GM21423 (cell line): ENCODE results near the gene GPR39.

Experiments
- ATAC-seq: cut with Tn5 transposase; IDR thresholded peaks from one replicate; pipeline ENCODE4 v1.9.1; 2021; ENCODE audit warnings: mild to moderate bottlenecking, moderate library complexity; ENCODE audit not compliant: unreplicated experiment

GPR39 gene

GRCh38 chr2:132559921-132560320 lies 143.3 kb downstream of the GPR39 start:
- ATAC-seq: no peak

GRCh38 chr2:132560562-132560961 lies 144.0 kb downstream of the GPR39 start:
- ATAC-seq: no peak

- no peak for ATAC-seq
Observed at GRCh38 chr2:132562245-132562644, 145.6 kb downstream of the GPR39 start.

GRCh38 chr2:132564065-132564464 lies 147.5 kb downstream of the GPR39 start:
- ATAC-seq: no peak

- no peak for ATAC-seq
Observed at GRCh38 chr2:132566379-132566778, 149.8 kb downstream of the GPR39 start.

- ATAC-seq: no peak
Observed at GRCh38 chr2:132567682-132568081, 151.1 kb downstream of the GPR39 start.

- no peak for ATAC-seq
Observed at GRCh38 chr2:132568656-132569055, 152.1 kb downstream of the GPR39 start.

GRCh38 chr2:132573444-132574007 lies 156.9 kb downstream of the GPR39 start:
- no peak for ATAC-seq

GRCh38 chr2:132577686-132578085 lies 161.1 kb downstream of the GPR39 start:
- no peak for ATAC-seq

- ATAC-seq: no peak
Observed at GRCh38 chr2:132581591-132581990, 165.0 kb downstream of the GPR39 start.

GRCh38 chr2:132581991-132582738 lies 165.6 kb downstream of the GPR39 start:
- ATAC-seq: no peak

GRCh38 chr2:132583666-132584360 lies 167.2 kb downstream of the GPR39 start:
- no peak for ATAC-seq

- no peak for ATAC-seq
Observed at GRCh38 chr2:132584976-132585817, 168.6 kb downstream of the GPR39 start.

GRCh38 chr2:132586101-132586511 lies 169.5 kb downstream of the GPR39 start:
- no peak for ATAC-seq

- ATAC-seq: no peak
Observed at GRCh38 chr2:132586835-132587234, 170.2 kb downstream of the GPR39 start.

GRCh38 chr2:132588576-132588975 lies 172.0 kb downstream of the GPR39 start:
- no peak for ATAC-seq

- ATAC-seq: no peak
Observed at GRCh38 chr2:132589111-132589830, 172.7 kb downstream of the GPR39 start.

- no peak for ATAC-seq
Observed at GRCh38 chr2:132589966-132590365, 173.4 kb downstream of the GPR39 start.

GRCh38 chr2:132593171-132593570 lies 176.6 kb downstream of the GPR39 start:
- no peak for ATAC-seq

GRCh38 chr2:132595186-132595585 lies 178.6 kb downstream of the GPR39 start:
- ATAC-seq: no peak

- no peak for ATAC-seq
Observed at GRCh38 chr2:132595693-132596092, 179.1 kb downstream of the GPR39 start.
